ENCODE measurements around the gene NIT1. TPM values are rescaled to one million over a fixed set of nuclear protein-coding genes. Genes with fewer than 3 reads are reported as not detected.

NIT1 gene
- polyA plus RNA-seq, 4 donors: 47.8 to 55.3 (median 52.1) TPM

DNA sequence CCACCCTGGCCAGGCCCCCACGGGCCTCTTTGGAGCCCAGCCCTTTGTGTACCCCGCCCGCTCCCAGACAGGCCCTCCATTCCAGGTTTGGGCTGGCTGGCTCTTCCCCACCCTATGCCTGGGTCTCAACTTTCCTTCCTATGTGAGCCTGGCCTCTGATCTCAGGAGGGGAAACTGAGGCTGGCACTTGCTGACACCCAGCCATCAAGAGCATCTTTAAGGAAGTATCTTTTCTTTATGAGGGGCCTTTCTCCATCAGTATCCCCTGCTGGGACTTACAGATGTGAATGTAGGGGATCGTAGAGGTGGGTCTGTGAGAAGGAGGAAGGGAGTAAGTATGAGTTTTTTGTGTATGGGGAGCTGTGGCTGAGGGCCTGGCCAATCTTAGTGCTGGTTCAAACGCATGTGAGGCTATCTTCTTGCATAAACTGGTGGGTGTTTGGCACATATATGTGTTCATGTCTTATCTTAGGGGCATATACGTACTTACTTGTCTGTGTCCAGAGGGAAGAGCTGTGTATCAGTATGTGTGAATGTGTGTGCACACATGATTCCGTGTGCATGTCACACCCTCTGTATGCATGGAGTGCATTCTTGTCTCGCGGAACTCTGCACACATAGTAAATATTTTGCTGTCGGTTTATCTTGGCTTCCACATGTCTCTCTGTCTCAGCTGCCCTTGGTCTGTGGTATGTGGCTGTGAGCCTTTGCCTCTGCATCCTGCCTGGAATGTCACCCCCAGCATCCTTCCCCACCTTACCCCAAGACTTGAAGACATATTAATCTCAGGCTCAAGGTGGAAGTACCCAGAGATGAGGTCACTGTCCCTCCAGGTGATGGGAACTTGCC lies 33.9 kb upstream of the NIT1 start:
- DNase-seq (ENCODE audit: low read depth in 4 of 4, low spot score in 3 of 4): no peak

- no peak for DNase-seq (ENCODE audit: low read depth in 4 of 4, low spot score in 3 of 4)
These were observed 33.3 kb upstream of the NIT1 start for GRCh38 chr1:161084597-161084988.

GRCh38 chr1:161085165-161085564 lies 32.7 kb upstream of the NIT1 start:
- no peak for DNase-seq (ENCODE audit: low read depth in 4 of 4, low spot score in 3 of 4)

GRCh38 chr1:161086457-161086856 lies 31.4 kb upstream of the NIT1 start:
- DNase-seq (ENCODE audit: low read depth in 4 of 4, low spot score in 3 of 4): no peak

DNA sequence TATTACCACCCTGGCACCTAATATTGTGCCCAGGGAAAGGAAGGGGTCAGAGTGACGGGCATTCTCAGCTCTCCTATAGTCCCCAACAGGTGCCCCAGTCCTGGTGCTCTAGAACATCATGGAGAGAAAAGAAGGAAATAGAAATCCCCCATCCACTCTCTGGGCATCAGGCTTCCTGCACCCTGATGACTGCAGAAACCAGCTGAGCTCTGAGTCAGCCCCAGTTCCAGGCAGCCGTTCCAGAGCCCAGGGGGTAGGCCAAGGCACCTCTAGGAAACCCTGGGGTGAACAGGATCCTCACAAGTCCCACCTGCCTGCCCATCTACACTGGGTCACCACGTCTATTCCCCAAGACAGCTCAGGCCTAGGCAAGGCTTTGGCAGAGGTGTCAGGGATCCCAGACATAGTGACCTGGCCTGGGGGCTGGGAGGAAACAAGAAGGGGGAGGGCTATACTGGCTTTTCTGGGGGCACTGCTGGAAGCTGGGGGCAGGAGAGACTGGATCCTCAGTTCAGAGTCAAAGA lies 29.3 kb upstream of the NIT1 start:
- DNase-seq (ENCODE audit: low read depth in 4 of 4, low spot score in 3 of 4): no peak

GRCh38 chr1:161089251-161089924 lies 28.5 kb upstream of the NIT1 start, which contains the start of gene NECTIN4:
TSS of gene NECTIN4 (minus strand) at chr1:161089558. CDS start at chr1:161089296, 262 bp downstream.
- DNase-seq (ENCODE audit: low read depth in 4 of 4, low spot score in 3 of 4): peak in 3 of 4 donors; percentile 16 to 23 (median 16)

GRCh38 chr1:161089938-161090337 lies 28.0 kb upstream of the NIT1 start:
- no peak for DNase-seq (ENCODE audit: low read depth in 4 of 4, low spot score in 3 of 4)

GRCh38 chr1:161090617-161091016 lies 27.3 kb upstream of the NIT1 start:
- no peak for DNase-seq (ENCODE audit: low read depth in 4 of 4, low spot score in 3 of 4)

DNA sequence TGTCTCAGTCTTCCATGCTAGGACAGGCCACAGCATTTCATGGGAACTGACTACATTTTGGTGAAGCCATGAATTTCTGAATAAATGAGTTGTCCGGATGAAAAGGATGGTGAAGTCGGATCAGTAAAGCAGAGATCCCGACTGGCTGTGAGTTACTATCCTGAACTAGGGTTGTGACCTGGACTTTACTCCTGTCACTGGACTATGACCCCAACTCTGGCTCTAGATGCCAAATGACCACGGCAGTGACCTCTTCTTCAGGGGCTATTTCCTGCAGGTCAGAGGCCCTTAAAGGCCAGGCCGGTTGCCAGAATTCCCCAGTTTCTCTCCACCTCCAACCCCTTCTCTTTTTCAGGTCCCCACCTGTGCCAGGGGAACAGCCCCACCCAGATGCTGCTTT lies 26.8 kb upstream of the NIT1 start:
- DNase-seq (ENCODE audit: low read depth in 4 of 4, low spot score in 3 of 4): no peak

GRCh38 chr1:161091796-161092507 lies 26.0 kb upstream of the NIT1 start:
- no peak for DNase-seq (ENCODE audit: low read depth in 4 of 4, low spot score in 3 of 4)

GRCh38 chr1:161092621-161093028 lies 25.3 kb upstream of the NIT1 start:
- no peak for DNase-seq (ENCODE audit: low read depth in 4 of 4, low spot score in 3 of 4)

- DNase-seq (ENCODE audit: low read depth in 4 of 4, low spot score in 3 of 4): no peak
These were observed 23.4 kb upstream of the NIT1 start for GRCh38 chr1:161094481-161094880.

DNA sequence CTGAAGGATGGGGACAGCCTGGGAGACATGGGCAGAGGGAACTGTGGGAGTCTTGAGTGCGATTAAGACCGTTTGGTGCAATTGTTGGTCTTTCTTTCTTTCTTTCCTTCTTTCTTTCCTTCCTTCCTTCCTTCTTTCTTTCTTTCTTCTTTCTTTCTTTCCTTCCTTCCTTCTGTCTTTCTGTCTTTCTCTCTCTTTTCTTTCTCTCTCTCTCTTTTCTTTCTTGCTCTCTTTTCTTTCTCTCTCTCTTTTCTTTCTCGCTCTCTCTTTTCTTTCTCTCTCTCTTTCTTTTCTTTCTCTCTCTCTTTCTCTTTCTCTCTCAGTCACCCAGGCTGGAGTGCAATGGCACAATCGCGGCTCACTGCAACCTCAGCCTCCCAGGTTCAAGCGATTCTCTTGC lies 22.7 kb upstream of the NIT1 start:
- DNase-seq (ENCODE audit: low read depth in 4 of 4, low spot score in 3 of 4): no peak

- no peak for DNase-seq (ENCODE audit: low read depth in 4 of 4, low spot score in 3 of 4)
These were observed 21.9 kb upstream of the NIT1 start for GRCh38 chr1:161096015-161096414.

DNA sequence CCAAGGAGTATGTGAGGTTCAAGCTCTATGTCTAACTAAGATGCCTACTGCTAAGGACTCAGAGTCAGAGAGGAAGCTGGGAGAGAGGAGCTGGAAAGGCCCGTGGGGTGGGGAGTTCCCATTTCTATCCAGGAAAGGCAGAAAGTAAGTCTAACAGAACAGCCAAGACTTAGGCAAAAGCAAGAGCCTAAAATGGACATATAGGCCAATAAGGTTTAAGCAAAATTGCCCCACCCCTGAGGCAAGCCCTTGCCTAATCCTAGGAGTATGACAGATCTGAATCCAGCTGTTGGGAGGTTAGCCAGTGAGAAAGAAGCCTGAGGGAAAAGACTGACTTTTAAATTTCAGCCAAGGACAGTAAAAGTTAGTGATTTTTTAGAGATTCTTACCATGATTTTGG lies 21.4 kb upstream of the NIT1 start:
- DNase-seq (ENCODE audit: low read depth in 4 of 4, low spot score in 3 of 4): no peak

DNA sequence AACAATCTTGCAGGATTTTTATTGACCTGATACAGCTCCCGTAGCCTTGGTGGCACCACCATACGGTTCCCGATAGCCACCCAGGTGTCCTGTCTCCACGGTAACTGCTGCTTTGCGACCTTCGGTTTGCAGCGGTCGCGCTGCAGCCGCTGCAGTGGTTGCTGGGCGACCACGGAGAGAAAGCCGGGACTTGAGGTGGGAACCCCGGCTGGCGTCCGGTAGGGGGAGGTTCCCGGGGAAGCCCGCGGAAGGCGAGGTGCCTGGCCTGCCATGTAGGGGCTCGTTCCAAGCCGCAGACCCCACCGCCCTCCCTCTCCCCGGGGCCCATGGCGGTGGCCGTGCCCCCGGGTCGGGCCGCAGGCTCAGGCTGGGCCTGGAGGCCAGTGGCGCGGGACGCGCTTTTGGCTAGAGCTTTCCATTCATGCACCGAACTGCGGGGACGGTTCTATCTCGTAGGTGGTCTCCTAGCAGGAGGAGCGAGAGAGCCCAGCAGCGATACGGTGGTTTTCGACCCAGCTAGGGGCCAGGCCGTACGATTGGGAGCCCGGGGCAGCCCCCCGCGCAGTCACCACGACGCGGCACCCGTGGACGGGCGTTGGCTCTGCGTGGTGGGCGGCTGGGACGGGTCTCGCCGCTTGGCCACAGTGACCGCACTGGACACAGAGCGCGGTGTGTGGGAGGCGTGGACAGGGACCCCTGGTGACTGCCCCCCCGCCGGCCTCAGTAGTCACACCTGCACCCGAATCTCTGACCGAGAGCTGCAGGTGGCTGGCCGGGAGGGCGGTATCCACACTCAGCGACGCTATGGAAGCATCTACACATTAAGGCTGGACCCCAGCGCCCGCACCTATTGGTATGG lies 19.5 kb upstream of the NIT1 start, which contains the start of gene KLHDC9:
TSS of gene KLHDC9 (plus strand) at position 152 of the 859 bp plus-strand sequence. CDS start at position 327, 175 bp downstream.
- peak; percentile 70 to 77 (median 76) for DNase-seq (ENCODE audit: low read depth in 4 of 4, low spot score in 3 of 4)

- DNase-seq (ENCODE audit: low read depth in 4 of 4, low spot score in 3 of 4): no peak
These were observed 18.7 kb upstream of the NIT1 start for GRCh38 chr1:161099090-161099802.

GRCh38 chr1:161100556-161100955 lies 17.3 kb upstream of the NIT1 start:
- DNase-seq (ENCODE audit: low read depth in 4 of 4, low spot score in 3 of 4): no peak

GRCh38 chr1:161106431-161106830 lies 11.5 kb upstream of the NIT1 start:
- no peak for DNase-seq (ENCODE audit: low read depth in 4 of 4, low spot score in 3 of 4)

Data from right renal pelvis (tissue), 4 donors.